Stimulated activated CD8-positive, alpha-beta memory T cell treated with anti-CD3 and anti-CD28 coated beads, Interleukin-4, amount 100 ng/mL, for 4 hours (primary cell): ENCODE data around the gene SPEF2.
"Not testable (repeated sequence)": the region's sequence is repeated elsewhere in the genome, so short reads cannot be mapped to it uniquely, and the experiment has no call there.

Experiments used
- DNase-seq, 2 donors: peaks; one replicate each; pipeline ENCODE4 v3.0.0-alpha.2; 2020; ENCODE audit warnings: low read depth in 2 of 2, low spot score in 1 of 2

Gene SPEF2

DNA sequence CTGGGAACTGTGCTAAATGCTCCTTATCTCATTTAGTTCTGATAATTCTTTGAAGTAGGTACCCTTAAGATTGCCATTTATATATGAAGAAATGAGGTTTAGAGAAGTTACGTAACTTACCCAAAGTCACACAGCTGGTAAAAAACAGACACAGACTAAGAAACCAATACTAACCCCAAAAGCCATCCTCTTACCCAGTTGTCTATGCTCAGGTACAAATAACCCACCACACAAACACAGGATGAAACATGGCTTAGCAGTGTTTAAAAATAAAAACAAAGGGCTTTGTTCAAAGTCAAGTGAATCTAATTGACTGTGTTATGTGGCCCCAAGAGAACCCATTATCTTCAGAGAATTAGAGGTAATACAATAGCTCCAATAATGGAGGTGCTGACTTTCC is 202.0 kb downstream of the SPEF2 start:
- DNase-seq = no peak

DNA sequence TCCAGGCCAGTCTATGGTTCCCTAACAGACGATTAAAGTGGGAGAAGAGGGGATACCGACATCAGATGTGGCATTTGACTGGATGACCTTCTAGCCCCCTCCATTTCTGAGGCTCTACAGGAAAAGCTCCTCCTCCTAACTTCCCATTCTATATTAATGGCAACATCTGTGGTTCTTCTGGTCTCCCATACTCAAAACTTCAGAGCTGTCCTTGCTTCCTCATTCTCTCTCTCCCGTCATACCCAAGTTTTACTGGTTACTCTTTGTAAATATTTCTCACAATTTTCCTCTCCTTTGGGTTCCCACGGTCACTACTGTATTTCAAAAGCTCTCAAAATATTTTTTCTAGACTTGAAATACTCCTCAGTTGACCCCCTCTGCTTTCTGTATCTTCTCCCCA is 203.1 kb downstream of the SPEF2 start:
- no peak for DNase-seq

DNA sequence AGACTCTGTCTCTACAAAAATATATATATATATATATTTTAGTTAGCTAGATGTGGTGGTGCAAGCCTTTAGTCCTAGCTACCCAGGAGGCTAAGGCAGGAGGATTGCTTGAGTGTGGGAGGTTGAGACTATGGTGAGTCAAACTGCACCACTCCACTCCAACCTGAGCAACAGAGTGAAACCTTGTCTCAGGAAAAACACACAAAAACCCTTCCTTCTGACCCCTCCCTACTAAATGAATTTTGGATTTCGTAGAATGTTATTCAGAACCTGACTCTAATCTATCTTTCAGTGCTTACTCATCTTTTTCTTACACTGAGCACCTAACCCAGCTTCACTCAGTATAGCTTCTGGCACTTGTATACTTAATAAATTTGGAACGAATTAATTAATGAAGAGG is 203.8 kb downstream of the SPEF2 start:
- no peak for DNase-seq

DNA sequence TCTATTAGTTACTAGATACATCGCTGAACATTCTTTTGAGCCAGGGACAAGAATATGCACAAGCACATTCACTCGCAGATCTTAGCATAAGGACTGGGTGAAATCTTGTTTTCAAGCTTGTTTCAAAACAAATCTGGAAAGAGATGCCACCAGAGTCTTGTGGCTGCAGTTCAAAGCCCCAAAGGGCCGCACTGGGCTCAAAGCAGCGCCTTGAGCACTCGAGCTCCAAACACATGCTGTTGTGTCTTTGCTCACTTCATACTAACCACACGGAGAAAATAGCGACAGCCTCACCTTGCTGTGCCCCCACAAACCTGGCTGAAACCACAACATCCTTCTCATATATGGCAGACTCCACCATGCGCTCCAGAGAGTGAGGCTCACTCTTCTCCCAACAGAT is 204.8 kb downstream of the SPEF2 start:
- no peak for DNase-seq

DNA sequence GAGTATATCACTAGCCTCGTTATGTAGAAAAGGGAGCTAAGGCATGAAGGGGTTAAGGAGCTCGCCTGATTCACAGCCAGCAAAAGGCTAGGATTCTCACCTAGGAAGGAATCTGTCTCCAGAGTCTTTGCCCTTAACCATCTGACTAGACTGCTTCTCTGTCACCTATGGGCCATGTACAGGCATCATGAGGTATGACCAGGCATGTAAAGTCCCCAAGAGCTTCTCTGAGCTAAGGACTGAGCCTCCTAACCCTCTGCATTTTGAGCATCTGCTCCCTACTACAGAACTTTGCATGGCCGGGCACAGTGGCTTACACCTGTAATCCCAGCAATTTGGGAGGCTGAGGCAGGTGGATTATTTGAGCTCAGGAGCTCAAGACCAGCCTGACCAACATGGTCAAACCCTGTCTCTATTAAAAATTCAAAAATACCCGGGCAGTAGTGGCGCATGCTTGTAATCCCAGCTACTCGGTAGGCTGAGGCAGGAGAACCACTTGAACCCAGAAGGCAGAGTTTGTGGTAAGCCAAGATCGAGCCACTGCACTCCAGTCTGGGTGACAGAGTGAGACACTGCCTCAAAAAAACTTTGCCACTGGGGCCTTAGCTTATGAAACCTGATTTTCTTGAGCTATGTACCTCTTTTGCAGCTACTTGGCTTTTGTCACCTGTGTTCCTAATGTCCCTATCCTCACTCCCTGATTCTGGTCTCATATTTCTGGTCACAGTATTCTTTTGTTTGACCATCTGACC is 205.9 kb downstream of the SPEF2 start:
- no peak for DNase-seq

DNA sequence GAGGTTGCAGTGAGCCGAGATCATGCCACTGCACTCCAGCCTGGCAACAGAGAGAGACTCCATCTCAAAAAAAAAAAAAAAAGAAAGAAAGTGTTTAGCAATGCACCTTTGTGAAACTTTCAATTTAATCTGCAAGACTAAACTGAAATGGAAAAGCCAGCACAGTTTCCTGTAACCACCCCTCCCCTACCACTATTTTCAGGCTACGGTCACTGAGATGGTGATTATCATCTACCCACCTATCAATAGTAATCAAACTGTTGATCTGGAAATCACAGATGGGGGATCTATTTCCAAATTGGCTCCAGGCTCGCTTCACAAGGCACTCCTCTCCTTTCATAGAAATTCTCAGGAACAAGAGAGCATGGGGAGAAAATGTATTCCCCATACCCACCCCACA is 208.4 kb downstream of the SPEF2 start:
- no peak for DNase-seq

DNA sequence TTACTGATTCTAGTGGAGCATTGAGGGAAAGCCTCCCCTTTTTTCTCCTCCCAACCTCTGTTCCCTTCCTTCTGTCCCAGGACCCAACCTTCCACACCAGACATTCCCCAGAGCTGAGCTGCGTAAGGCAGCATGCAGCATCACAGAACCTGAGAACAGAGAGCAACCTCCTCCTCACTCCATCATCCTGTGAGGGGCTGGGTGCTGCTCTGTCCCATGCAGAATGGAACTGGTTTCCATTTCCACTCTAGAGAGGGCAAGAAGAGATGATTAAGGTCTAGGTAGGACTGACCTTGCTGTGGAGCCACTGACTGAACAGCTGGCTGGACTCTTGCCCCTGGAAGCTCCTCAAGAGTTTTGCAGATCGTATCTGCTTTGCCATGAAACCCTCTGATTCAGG is 208.9 kb downstream of the SPEF2 start:
- DNase-seq = no peak

DNA sequence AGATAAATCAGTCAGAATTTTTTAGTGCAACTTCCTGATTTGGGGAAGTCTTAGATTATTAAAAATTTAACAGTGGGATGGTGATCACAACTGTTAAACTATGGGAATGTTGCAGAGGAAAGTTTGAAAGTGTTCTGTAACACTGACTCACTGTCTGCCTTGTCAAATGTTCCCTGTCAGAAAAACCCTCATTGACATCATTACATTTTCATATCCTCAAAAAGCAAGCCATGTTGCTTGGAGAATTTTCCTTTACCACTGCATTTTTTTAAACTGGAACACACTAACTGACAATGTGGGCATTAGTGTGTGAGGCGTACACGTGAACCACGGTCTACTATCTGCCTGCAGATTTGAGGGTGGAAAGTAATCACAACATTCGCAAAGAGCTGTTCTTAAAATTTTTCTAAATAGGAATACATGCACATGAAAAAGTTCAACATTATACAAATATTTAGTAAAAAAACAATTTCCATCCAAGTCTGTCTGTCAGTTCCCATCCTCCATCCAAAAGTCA is 210.5 kb downstream of the SPEF2 start:
- DNase-seq = no peak

DNA sequence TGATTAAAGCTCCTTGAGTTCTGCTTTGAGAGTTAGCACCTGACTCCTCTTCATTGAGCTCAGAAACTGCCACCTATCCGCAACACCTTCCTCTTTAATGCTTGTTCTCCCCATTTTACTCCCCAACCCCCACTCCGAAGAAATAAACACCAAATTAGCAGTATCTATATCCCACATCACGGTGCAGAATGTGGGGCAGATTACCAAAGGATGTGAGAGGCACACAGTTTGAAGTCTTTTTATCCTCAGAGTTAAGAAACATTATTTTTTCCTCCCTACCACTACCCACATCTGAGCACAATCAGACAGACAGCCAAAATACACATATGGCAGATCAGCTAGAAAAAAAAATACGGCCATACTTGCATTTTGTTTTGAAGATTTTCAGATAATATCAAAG is 212.9 kb downstream of the SPEF2 start:
- DNase-seq = no peak

DNA sequence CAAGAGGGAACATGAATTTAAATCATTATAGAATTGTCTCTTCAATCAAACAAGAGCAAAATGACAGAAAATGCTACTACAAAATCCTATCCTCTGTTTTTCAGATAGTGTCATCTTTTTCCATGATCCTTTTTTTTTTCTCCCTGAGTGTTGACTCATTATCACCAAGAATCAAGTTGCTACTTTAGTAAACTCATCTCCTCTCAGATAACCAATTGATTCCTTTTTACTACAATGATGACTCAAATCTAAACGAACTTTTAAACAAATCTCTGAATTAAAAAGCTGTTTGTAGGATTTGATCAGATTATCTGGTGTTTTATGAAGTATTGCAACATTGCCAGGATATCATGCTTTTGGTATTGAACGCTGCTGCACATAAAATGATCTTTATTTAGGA is 215.1 kb downstream of the SPEF2 start:
- no peak for DNase-seq

DNA sequence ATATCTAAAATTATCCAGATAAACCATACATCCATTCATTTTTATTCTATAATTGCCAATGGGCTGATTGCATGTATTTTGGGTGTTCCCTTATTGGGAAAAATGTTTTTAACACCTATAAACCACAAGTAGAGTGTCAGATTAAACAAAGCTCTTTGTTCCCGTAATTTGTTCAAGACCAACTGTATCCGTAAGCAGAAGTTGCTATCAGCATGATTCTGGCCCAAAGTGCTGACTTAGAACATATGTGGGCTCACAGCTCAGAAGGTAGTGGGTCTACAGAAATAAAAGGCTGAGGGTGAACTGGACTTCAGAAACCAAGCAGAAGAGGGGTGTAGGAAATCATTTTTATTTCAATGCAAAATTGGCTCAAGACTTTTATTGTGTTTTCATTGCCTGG is 215.6 kb downstream of the SPEF2 start:
- no peak for DNase-seq

DNA sequence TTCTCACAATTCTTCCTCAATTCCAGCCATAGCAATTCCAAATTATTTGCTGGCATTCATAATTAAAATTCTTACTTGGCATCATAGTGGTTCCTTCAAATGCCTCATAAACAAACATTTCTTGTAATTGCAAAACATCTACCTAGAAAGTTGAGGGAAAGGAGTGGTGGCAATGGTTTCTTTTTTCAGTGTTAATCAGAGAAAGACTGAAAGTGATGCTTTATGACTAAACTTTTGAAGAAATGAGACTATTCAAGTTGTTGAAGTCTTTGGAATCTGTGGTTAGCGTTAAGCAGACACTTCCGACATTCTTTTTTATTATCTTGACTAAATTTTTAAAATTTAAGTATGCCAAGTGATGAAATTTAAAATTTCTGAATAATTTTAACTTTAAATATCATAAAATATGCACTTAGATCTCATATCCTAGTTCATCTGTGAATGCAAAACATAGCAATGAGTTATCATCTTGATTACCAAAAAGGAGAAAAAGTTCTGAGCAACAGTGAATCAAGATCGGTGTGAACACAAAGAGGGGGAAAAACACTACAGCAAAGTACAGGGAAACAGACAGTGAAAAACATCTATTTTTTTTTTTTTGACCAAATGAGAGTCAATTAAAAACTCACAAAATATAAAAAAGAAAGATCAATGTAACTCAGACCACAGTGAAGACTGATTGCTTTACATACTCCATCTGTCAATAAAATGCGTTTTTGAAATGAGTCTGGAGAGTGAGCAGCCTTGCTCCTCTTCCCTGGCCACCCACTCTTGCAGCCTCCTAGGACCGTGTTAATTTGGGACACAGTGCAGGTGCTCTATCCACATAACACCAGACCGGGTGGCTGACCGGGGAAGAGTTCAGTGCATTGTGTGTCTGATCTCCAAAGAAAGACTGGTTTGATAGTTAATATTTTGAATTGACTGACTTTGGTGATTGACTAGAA is 218.4 kb downstream of the SPEF2 start:
- no peak for DNase-seq

DNA sequence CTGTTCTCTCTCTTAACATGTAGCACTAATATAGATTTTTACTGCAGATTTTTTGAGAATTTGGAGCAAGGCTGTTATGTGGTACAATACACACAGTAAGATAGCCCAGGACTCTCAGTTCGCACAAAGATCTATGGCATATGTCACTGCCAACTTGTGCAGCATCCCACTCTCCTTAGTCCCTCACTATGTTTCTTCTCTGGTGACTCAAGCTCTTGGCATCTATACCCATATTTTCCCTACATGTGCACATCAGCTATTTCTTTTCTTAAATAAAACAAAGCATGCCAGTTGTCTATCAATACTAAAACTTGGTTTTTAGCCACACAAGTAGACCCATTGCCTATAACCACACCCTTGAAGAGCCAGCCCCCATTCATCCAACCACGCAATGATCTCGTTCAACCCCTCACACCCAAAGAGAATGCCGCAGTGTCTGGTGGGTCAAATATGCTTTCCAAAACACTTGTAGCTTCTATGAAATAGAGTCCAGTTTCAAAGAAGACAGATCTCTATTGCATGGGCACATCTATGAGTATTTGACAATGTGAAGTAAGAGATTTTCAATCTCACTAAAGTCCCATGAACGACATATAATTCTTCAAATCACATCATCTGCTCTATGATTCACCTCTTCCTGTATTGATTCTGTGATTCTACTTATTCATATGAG is 220.8 kb downstream of the SPEF2 start:
- no peak for DNase-seq

DNA sequence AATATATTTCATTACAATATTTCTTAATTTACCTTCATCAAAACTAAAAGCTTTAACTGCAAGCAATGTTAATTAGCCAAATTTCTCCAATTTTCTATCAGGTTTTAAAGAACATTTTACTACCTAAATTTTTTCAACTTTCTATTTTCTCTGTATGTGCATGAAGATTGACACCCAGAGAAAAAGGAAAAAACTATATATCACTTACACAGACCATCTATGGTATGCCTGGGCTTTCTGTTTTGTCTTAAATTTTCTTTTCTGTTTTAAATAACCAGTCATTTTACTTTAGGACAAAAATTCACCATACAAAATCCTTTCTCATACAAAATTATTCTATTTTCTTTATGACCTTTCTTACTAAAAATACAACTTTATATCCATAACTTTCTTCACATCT is 225.2 kb downstream of the SPEF2 start:
- no peak for DNase-seq

DNA sequence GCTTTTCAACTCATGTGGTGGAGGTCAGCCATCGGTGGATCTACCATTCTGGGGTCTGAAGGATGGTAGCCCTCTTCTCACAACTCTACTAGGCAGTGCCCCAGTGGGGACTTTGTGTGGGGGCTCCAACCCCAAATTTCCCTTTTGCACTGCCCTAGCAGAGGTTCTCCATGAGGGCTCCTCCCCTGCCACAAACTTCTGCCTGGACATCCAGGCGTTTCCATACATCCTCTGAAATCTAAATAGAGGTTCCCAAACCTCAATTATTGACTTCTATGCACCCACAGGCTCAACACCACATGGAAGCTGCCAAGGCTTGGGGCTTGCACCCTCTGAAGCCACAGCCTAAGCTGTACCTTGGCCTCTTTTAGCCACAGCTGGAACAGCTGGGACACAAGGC is 227.8 kb downstream of the SPEF2 start:
- not testable (repeated sequence) for DNase-seq

DNA sequence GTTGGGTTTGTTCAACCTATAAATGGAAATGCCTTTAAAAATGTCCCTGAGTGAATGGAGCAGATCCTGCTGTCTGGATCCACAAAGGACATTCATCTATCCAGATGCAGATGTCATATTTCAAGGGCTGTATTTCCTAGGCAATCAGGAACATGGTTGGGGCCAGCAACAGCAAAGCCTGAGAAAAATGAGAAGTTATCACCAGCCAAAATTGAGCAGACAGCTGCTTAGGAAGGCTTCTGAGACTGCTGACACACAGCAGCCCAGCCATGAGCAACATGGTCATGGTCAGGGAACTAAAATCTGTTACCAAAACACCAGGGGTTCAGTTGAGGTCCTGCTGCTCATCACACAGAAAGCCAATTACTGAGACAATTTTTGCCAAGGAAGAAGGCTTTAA is 229.8 kb downstream of the SPEF2 start:
- DNase-seq = no peak

DNA sequence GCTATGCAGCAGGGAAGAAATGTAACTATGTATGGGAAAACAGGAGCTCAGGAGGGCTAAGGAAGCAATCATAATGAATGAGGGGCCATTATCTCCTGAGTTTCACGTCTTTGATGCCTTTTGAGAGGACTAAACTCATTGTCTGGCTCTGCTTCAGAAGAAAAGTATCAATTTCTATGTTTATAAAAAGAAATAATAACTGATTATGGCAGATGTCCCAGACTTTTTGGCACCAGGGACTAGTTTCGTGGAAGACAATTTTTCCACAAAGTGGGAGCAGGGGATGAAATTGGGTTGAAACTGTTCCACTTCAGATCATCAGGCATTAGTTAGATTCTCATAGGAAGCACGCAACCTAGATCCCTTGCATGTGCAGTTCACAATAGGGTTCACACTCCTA is 230.3 kb downstream of the SPEF2 start:
- no peak for DNase-seq

DNA sequence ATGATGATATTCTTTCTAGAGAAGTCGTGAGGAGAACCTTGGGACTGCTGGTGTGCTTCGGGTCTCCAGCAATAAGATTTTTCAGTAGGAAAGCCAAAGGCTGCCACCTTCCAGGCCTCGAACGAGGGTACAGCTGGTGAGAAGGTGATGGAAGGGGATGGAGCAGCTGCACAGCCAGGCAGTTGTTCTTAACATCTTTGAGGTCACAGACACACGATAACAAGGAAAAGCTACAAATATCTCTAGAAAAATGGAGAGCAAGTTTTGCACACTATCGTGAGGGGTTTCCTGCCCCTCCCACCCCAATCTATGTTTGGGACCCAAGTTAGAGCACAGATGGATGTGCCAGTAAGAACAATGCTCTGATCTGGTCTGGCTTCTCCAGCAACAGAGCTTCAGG is 232.2 kb downstream of the SPEF2 start:
- no peak for DNase-seq

DNA sequence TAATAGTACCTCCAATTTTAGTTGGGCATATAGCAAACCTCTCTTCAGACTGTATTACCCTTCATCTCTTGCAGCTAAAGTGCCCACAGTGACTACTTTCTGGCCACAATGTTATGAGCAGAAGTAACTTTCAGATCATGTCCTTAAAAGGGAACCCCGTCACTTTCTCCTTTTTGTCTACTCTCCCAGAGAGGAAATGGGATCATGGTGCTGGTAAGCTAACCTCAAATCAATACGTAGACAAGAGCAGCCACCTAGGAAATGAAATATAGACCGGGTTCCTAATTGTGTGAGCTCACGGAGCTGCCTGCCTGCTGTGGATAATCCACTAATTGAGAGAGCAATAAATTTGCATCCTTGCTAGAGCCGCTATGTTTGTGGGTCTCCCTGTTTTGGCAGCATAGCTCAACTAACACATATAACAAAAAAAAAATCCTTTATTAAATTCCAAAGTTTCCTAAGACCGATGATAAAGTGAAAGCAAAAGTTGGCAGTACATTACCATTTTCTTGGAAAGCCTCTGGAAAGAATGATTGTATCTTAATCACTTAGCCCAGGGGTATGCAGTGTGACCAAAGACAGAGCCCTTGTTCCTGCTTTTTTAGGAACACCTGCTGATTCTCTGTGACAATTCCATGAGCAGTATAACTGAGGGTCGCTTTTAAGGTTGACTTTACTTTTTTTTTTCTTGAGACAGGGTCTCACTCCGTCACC is 233.5 kb downstream of the SPEF2 start:
- no peak for DNase-seq

DNA sequence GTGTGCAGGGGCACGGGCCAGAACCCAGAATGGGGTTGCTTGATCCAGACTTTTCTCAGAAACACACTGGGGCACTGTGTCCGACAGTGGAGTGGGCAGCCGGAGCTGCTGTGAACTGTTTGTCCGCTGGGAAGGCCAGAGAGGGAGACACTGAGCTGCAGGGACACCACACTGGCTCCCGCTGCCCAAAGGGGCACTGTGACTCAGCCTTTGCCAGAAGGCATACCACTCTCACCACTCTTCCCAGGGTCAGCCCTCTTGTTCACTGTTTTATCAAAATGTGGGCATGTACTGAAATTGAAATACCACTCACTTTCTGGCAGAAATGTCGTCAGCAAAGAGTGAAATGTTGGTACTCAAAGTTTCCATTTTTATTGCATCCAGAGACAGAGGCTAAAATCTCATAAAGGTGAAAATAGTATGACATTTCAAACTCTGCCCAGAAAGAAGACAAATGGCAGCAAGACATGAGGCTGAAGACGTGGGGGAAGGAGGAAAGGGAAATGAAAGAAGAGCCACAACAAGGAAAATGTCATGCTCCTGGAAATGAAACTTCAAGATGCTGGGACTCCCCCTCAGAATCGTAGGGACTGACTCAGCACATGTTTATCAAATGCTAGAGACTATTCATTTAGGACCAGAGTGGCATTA is 234.5 kb downstream of the SPEF2 start:
- DNase-seq = peak; percentile 11 to 24

DNA sequence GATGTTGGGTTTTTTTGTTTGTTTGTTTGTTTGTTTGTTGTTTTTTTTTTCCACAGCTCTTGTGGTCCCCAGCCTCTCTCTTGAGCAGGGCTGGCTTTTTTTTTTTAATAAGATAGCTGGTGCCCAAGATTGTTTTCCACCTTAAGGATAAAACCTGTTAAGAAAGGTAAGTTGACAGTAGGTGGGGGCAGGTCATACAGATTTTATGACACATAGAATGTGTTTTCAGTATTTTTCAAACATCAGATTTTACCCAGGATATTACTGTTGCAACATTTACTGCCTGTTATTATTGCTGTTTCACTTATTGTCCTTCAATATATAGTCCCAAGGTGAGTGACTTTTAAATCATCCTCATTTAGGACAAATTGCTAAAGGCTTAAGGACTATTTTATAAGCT is 235.1 kb downstream of the SPEF2 start:
- no peak for DNase-seq
